G401 (cell line): Measurements from ENCODE around the gene TRIM41. TPM values are rescaled to one million over a fixed set of nuclear protein-coding genes. Genes with fewer than 3 reads are reported as not detected.
A peak's percentile ranks its signal among the peaks of the same experiment; 100 is the strongest.
"Not testable (repeated sequence)": the region's sequence is repeated elsewhere in the genome, so short reads cannot be mapped to it uniquely, and the experiment has no call there.

Experiments
- DNase-seq: peaks from one replicate; pipeline ENCODE4 v3.0.0-alpha.2; 2015; ENCODE audit warnings: low spot score
- in situ Hi-C: cut with HindIII; loops from 2 replicates; pipeline ENCODE4 v1.10.0; 2016; ENCODE audit warnings: low sequenced_read_pairs, mixed read lengths
- total RNA-seq: library from RNA; depleted of rRNA; stranded (reverse); fragments of >200 nt; shearing (Covaris generic); gene quantifications from 2 replicates; pipeline ENCODE4 v1.2.3, GENCODE V29; 2014

The TRIM41 gene
- total RNA-seq, 1 experiment from 2014 or later = 23.0 TPM

DNA sequence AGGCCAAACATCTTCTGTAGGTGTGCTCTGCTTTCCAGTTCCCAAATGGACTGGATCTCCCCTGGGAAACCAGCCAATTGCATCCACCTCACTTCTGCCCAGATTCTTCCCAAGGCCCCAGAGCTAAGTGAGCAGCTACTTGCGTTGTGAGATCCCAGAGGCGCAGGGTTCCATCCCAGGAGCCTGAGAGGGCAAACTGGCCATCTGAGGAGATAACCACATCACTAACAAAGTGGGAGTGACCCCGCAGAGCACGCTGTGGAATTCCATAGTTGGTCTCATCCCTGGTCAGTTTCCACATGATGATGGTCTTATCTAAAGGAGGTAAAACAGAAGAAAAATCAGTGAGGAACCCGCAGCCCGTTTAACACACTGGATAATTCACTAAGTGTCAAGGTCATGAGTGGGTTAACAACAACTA, 19.0 kb downstream of the TRIM41 start:
- DNase-seq = no peak
- in situ Hi-C loops = no loop called here

DNA sequence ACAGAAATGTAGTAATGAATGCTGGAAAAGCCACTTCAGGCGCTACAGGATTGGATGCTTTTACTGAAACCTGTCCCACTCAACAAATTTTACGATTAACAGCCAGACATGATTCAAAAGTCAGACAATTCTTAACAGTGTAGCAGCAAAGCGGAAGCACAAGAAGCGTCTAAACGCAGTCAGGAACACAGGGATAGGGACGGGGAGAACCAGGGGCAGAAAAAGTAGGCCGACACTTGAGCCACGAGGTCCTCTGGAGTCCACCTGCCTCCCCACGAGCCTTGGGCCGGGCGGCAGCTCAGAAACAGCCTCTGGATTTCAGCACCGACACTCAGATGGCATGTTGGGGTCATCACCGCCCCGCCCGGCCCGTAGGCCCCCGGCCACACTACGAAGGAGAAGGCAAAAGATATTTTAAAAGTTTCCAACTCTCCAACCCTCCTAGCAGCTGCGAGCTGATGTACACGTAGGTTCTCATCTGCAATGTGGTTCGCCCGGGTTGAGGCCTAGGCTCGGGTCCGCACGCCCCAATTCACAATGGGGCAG, 20.0 kb downstream of the TRIM41 start:
- in situ Hi-C loops = no loop called here

DNA sequence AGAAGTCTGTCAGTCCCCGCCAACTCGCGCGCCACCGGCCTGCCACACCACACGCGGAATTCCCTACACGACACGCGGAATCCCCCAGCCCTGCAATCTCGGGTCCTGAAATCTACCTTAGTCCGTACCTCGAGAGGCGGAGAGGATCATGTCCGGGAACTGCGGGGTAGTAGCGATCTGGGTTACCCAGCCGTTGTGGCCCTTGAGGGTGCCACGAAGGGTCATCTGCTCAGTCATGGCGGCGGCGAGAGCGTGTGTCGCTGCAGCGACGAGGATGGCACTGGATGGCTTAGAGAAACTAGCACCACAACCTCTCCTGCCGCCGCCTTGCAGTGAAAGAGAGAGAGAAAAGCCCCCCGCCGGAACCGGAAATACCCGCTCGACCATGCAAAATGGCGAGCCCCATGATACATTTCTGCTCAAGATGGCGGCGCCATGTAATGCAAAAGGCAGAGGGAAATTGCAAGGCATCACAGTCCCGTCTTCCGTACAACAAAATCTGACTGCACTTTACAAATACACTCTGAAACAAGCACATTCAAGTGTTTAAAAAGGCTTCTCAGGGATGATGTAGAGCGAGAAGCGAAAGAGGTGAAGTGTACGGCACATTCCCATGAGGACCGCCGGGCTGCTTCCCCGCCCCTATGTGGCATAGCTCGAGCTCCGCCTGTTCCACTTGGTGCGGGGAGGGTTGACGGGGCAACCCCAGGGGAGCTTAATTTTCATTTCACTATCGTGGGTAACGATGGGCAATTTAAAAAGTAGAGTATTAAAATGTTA, 20.7 kb downstream of the TRIM41 start, which contains the start of gene RACK1:
RACK1 (minus strand) TSS at position 343 of the 780 bp plus-strand sequence; CDS start at position 237, 106 bp downstream.
- in situ Hi-C loops = no loop called here
- peak; percentile 94 for DNase-seq

More for the DNA sequence above, 20.0 kb downstream of the TRIM41 start:
- DNase-seq = no peak

DNA sequence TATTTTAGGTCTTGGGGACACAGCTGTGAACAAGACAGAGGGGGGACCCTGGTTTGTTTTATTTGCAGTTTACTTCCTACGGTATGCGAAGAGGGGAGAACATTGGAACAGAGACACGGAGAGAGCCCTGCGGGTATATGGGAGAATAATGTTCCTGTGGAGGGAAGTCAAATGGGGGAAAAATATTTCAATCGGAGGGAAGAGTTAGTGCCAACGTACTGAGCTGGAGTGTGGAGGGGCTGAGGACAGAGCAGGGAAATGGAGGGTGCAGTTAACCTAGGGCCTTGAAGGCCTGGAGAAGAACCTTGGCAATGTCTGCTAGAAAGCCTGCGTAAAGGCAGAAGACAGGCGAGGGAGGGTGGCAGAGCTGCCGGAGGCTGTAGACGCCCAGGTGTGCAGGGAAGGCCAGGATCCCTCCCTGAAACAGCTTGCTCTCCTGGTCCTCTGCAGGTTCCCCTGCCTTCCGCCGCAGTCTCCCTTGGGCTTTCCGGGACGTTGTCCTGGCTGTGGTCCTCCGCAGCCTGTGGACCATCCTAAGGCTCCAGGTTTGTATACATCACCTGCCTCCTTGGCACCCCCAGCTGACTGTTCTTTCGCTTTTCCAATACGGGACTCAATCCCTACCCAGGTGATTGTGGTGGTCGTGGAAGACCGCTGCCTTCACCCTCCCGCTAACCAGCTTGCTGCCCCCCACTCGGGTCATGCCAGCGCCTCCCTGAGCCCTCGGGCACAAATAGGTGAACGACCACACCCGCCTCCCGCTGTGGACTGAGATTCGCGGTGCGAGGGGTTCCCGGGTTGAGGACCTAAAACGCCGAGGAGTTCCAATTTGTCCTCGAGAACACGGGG, 22.6 kb downstream of the TRIM41 start:
- in situ Hi-C loops = no loop called here
- peak; percentile 37 for DNase-seq

DNA sequence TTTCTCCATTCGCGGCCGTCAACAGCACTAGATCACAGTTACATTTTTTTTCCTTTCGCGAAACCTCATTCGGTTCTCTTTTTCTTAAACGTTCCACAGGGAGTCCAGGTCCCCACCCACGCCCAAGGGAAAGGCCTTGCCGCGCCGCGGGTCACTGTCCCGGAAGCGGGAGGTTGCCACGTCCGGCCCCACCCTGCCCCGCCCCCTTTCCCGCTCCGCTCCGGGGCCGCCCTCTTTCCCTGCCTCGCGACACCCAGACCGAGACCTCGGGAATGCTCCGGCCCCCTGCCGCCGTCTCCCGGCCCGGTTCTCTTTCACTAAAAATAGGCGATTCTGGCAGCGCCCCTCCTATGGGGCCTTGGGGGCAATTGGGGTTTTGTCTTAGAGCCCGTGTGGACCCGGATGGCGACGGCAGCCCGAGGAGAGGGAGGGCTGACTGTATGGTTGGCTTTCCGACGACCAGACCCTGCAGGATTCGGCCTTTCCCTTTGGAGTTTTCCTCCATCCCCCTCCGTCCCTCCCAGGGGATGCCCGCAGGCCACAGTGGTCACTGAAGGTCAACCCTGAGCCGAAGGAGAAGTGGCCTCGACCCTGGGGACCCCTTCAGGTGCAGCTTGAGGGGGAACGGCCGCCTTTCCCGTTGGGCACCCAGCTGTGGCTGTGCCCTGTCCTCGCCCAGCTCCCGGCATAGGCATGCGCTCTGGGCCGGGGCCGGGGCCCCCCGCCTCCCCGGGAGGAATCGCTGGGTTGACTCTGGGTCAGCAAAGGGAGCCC, 23.4 kb downstream of the TRIM41 start:
- peak; percentile 84 for DNase-seq

DNA sequence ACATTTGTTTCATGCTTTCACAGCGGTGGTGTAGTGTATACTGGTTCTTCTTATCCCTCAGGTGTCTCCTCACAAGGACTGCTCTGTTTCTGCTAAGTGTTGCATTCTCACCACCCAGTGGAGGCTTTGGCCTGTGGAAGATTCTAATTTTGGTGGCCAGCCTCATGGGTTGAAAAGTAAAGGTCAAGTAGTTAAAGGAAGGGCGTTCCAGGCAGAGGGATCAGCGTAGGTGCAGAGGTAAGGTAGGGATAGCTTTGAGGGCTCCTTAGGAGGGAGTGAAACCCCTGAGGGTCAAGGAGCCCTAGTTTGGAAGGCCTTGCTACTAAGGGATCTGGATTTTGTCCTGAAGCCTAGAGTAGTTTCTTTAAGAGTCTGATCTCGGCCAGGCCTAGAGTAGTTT, 25.2 kb downstream of the TRIM41 start:
- DNase-seq = no peak
- in situ Hi-C loops = no loop called here

More for the DNA sequence above, 23.4 kb downstream of the TRIM41 start:
- in situ Hi-C loops = no loop called here

DNA sequence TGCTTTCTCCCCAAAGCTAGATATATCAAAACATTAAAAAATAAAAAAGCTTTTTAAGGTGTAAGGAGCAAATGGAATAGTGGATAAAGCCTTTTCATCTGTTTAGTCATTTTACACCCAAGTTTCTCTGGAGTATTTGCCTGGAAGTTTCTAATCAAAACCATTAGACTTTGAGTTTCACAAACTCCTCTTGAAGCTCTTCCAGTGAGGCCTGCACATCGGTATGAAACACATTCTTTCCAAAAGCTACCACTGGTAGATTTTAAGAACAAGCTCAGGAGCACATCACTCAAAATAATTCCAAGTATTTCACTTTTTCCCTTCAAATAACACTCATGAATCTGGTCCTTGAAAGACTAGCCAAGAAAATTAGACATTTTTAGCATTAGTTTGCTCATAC, 32.2 kb downstream of the TRIM41 start:
- in situ Hi-C loops = no loop called here

DNA sequence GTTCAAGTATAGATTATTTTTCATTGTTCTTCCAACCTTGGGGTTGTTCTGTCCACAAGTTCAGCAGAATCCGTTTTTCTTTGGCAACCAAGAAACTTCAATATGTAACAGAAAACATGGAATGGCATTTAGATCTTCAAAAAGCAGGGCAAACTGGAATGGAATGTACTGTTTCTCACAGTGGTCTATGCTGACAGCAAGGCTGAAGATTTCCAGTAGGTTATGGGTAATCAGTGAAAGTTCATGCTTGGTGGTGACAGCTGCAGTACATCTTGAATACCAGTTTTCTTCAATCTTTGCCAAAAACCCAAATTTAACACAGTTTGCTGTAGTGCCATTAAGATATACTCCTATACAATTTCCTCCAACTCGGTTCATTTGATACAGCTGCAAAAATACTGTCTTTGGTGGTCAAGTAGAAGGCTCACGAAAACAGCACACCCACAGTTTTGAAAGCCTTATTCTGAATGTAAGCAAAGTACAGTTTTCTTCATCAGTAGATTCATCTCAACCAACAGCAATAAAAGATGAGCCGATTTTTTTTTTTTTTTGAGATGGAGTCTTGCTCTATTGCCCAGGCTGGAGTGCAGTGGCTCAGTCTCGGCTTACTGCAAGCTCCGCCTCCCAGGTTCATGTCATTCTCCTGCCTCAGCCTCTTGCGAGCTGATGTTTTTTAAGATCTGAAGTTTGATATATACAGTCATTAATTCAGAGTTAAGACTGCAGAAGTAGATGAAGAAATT, 32.9 kb downstream of the TRIM41 start:
- in situ Hi-C loops = no loop called here
- no peak for DNase-seq

More for the DNA sequence above, 32.2 kb downstream of the TRIM41 start:
- DNase-seq = no peak

DNA sequence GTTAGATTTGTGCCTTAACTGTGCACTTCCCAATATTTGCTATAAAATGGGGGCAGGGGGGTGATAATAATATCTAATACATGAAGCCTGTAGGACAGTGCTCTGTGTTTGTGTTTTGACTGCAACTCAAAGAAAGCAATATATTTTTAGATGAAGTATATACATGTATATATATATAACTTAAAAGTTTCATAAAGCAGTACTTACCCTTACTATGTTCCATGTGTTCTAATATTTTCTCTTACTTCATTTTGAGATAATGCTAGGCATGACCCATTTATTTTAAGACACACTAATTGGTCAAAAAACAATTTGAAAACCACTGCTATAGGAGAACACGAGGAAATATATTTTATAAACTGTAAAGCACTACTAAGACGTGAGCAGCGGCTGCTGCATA, 35.5 kb downstream of the TRIM41 start:
- in situ Hi-C loops = no loop called here
- DNase-seq = no peak

DNA sequence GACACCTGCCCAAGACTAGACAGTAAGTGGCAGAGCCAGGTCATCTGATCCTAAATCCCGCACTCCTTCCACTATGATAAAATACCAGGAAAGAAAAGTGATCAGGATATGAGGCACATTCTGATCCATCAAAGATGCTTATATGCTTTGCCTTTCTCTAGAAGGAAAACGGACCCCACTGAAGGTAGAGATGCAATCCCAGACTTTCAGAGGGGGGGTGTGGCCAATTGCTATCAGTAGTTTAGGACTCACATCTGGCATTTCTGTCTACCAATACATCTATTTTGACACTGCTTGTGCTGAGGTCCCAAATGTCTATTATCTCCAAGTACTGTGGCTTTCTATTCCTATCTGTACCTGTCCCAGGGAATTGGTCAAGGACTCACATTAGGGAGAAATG, 36.2 kb downstream of the TRIM41 start:
- DNase-seq = no peak
- in situ Hi-C loops = no loop called here

DNA sequence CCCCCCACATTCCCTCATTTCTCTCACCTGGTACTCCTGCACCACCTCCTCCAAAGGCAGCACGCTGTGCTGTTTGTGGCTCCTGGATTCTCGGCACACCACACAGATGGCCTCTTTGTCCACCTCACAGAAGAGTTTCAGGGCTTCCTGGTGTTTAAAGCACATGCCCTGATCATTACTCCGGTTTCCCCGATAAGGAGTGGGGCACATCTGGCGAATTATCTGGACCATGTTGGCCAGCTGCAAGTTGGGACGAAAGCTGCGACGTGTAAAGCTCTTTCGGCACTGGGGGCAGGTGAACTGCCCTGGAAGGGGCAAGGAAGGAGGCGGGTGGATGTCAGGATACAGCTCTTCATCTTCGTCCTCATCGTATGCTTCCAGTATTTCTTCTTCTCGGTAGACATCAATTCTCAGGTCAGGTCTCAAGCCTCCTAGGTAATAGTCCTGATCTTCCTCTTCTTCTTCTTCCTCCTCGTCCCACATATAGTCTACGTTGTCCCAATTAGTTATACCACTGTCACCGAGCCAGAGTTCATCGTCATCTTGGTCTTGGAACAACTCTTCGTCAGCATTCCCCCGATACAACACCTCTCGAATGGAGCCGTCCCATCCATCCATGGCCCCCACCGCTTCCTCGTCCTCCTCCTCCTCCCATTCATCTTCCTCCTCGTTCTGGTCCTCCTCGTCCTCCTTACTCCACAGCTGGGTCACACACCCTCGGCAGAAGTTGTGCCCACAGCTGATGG, 37.1 kb downstream of the TRIM41 start:
- no peak for DNase-seq
- in situ Hi-C loops = no loop called here

DNA sequence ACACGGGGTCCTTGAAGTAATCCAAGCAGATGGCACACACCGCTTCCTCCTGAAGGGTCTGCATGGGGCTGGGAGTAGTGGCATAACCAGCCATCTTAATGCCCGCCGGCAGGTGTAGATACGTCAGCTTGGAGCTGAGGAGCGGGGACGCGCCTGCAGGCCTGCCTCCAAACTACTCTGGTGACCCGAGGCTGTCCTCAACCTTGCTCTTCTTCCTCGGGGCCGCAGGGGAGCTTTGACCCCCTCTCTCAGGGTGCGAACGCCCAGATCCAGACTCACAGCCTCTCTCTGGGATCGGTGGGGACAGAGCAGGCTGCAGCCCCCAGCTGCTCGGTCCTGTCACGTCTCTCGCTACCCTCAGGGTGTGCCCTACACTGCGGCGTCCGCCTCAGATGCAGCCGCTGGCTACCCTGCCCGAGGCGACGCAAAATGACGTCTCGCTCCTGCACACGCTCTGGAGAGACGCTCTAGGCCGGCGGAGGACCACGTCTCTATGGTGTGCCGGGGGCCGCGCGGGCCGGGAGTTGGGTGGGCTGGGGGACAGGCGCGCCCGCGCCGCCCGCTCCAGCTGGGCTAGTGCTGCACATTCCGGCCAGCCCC, 37.7 kb downstream of the TRIM41 start, which contains the start of gene TRIM52:
TRIM52 (minus strand) TSS at position 424 of the 600 bp plus-strand sequence; CDS start at position 94, 330 bp downstream.
- in situ Hi-C loops = no loop called here
- DNase-seq = peak; percentile 94

DNA sequence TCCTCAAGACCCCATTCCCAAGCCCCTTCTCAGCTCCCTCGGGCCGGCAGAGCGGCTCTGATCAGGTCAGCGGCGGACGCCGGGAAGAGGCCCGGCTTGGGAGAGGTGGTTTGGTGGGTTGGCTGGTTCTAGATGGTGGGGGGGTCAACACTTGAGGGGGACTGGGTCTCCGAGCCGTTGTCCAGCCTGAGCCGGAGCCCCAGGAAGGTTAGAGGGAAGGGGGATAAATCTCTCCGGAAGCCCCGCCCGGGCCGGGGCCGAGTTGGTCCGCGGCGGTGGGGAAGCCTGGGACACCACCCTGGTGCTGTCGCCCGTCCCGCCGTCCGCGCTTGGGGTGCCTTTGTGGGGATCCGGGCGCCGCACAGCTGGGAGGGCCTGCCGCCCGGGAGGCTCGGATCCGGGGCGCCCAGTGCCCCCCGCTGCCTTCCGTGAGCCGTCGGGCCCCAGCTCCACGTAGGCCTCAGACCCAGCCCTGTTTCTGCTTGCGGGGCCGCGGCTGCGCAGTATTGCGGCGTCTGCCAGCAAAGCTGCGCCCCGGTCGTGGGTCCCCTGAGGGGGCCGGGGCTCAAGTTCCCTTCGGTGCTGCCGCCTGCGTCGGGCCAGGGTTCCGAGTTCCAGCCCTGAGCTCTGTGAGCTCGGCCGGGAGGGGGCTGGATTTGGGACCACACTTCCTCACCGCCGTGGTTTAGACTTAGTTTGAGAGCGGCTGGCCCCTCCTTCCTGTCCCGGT, 38.4 kb downstream of the TRIM41 start:
- in situ Hi-C loops = no loop called here
- DNase-seq = peak; percentile 61

DNA sequence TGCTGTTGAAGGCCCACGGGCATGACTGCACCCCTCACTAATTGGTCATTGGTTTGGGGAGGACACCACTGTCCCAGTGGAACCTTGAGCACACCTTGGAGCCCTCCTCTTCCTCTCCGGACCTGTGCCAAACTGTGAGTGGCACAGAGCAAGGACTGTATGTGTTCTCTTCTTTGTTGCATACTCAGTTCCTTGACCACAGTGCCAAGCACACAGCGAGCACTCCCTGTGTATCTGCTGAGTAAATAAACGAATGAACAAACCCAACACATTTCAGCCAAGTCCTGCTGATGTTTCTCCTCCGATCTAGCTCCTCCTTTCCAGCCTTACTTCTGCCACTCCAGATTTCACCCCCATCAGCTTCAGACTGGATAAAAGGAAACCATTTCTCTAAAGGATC, 40.6 kb downstream of the TRIM41 start:
- DNase-seq = no peak
- in situ Hi-C loops = no loop called here

DNA sequence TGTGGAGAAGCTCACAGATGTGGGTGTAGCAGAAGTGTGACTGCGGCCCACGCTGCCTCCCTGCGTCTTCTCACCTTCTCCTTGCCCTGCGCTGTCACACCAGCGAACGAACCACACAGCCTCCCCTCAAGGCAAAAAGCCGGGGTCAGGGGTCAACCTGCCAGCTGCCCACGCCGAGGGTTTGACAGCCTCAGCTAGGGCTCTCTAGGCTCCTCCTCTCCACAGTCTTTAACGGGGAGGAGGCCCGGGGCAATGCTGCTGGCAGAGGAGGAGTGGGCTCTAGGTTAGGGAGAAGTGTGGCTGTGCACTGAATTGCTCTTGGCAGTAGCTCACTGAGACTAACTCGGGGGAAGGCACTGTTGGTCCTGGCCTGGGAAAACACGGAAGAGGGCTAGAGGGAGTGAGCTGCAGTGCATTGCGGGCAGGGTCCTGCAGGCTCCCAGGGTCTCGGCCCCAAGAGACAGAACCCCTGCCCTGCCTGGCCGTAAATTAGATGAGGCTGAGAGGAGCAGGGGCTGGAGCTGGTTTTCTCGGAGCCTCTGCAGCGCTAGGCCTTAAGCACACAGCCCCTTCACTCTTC, 42.1 kb downstream of the TRIM41 start:
- no peak for DNase-seq
- in situ Hi-C loops = no loop called here

DNA sequence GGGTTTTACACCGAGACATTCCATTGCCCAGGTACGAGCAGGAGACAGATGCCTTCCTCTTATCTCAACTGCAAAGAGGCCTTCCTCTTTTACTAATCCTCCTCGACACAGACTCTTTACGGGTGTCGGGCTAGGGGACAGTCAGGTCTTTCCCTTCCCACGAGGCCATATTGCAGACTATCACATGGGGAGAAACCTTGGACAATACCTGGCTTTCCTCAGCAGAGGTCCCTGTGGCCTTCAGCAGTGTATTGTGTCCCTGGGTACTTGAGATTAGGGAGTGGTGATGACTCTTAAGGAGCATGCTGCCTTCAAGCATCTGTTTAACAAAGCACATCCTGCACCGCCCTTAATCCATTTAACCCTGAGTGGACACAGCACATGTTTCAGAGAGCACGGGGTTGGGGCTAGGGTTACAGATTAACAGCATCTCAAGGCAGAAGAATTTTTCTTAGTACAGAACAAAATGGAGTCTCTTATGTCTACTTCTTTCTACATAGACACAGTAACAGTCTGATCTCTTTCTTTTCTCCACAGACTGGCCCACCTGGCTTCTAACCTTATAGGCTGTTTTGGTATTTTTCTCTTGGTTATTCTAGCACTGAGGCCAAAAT, 44.3 kb downstream of the TRIM41 start:
- DNase-seq, in situ Hi-C loops: not testable (repeated sequence)
